WERI-Rb-1 (cell line): ENCODE data around the gene GLB1L3.

Experiments
- DNase-seq: peaks from one replicate; pipeline ENCODE4 v3.0.0-alpha.2; 2020
- H3K27ac ChIP-seq: fragments of 250-450 bp; sonication (Bioruptor Pico); 2 replicates; pipeline ENCODE4 v1.5.1; 2020; ENCODE audit warnings: mild to moderate bottlenecking, moderate library complexity
- H3K27me3 ChIP-seq: fragments of 250-450 bp; sonication (Bioruptor Pico); 2 replicates; pipeline ENCODE4 v1.5.1; 2021; ENCODE audit warnings: mild to moderate bottlenecking, low read depth, moderate library complexity; ENCODE audit not compliant: insufficient read depth, severe bottlenecking
- H3K36me3 ChIP-seq: fragments of 250-450 bp; sonication (Bioruptor Pico); 2 replicates; pipeline ENCODE4 v1.5.1; 2020; ENCODE audit warnings: mild to moderate bottlenecking, moderate library complexity
- H3K4me3 ChIP-seq: 2 replicates; pipeline ENCODE4 v1.5.1; 2011; ENCODE audit warnings: low read depth, mild to moderate bottlenecking, control low read depth, low read length
- H3K9me3 ChIP-seq: fragments of 250-450 bp; sonication (Bioruptor Pico); 2 replicates; pipeline ENCODE4 v1.5.1; 2021; ENCODE audit warnings: mild to moderate bottlenecking, moderate library complexity; ENCODE audit not compliant: severe bottlenecking
- TF ChIP-seq, protein P1 (sequence below): IDR thresholded peaks from 2 replicates; pipeline ENCODE4 v1.5.1; 2011; ENCODE audit warnings: low read depth, mild to moderate bottlenecking, control low read depth, inconsistent platforms, low read length

Gene GLB1L3

DNA sequence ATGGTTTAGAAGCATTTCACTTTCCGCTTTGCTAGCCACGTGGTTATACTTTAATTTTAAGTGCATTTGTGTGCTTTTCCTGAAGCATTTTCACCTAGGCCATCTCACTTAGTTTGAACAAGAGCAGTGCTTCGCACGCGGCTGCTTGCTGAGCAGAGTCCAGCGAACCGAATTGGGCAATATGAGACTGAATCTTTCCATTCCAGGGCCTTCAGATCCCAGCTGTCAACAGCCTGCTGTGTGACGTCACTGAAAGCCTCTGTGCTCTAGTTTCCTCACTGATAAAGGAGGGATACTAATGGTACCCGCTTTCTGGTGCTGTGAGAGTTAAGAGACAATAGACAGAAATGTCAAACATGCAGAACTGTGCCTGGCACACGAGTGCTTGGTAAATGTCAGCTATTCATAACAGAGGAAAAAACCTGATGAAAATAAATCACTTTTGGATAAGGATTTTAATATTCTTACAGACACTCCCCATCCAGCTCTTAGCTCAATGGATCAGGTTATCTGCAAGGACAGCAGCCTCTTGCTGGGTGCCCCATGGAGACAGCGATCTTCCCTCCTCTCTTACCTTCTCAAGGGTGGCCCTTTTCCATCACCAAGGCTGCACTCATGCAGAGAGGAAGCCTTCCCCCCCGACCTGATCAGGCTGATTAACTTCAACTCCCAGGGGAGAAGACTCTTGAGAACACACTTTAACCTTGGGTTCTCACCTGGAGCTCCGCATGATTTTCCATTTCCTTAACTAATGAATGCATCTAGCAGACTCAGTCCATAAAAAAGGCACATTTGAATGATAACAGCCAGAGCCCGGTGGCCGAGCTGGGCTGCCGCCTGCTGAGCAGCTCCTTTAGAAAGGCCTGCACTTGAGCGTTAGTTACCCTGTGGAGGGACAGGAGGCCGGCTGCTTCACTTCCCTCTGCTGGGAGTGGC, 3.5 kb upstream of the GLB1L3 start:
- TF ChIP-seq, protein P1, sequence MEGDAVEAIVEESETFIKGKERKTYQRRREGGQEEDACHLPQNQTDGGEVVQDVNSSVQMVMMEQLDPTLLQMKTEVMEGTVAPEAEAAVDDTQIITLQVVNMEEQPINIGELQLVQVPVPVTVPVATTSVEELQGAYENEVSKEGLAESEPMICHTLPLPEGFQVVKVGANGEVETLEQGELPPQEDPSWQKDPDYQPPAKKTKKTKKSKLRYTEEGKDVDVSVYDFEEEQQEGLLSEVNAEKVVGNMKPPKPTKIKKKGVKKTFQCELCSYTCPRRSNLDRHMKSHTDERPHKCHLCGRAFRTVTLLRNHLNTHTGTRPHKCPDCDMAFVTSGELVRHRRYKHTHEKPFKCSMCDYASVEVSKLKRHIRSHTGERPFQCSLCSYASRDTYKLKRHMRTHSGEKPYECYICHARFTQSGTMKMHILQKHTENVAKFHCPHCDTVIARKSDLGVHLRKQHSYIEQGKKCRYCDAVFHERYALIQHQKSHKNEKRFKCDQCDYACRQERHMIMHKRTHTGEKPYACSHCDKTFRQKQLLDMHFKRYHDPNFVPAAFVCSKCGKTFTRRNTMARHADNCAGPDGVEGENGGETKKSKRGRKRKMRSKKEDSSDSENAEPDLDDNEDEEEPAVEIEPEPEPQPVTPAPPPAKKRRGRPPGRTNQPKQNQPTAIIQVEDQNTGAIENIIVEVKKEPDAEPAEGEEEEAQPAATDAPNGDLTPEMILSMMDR, result no peak
- Histone ChIP-seq H3K27me3 (no peaks in the 10 kb centered on the region), H3K9me3 (no peaks in the 10 kb centered on the region), H3K4me3 (no peak overlapping the region), H3K27ac (no peak overlapping the region), H3K36me3 (no peaks in the 10 kb centered on the region)
- no peak for DNase-seq

DNA sequence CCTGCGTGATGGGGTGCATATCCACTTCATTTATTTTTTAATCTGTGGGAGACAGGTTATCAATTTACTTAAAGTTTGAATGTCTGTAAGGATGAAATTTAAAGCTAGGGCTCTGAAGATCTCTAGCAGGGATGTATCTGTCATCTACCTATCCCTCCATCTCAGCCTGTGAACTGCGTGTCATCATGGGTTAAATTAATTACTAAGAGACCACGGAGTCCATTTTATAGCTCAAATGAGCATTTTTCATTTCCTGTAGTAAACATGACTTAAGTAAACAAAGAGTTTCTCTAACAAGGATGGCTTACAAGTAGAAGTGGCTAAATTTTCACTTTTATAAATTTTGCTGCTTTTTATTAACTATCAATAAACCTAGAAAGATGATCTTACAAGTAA, 2.9 kb upstream of the GLB1L3 start:
- Histone ChIP-seq H3K9me3 (no peaks in the 10 kb centered on the region), H3K4me3 (no peak overlapping the region), H3K27ac (no peak overlapping the region), H3K36me3 (no peaks in the 10 kb centered on the region), H3K27me3 (no peaks in the 10 kb centered on the region)
- TF ChIP-seq, protein P1, result no peak
- DNase-seq, result no peak

DNA sequence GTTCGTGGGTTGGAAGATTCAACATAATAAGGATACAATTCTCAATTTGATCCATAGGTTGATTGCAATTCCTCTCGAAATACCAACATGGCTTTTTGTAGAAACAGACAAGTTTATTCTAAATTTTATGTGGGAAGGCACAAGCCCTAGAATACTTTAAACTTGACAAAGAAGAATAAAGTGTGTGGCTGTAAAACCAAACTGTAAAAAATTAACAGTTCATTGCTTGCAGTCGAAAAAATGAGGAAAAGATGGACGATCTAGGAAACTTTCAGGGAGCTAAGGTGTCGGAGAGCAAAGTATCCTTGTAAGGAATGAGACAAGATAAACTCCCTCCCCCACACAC, 1.0 kb upstream of the GLB1L3 start:
- peaks cover 4% of the 10 kb centered on the region for H3K9me3 ChIP-seq
- H3K4me3 ChIP-seq, result peak overlapping the region; percentile 84
- H3K27me3 ChIP-seq, result no peaks in the 10 kb centered on the region
- DNase-seq, result no peak
- TF ChIP-seq, protein P1, result no peak
- H3K36me3 ChIP-seq, result no peaks in the 10 kb centered on the region
- H3K27ac ChIP-seq, result no peak overlapping the region

GRCh38 chr11:134276396-134277182, 410 bp downstream of the GLB1L3 start:
- Histone ChIP-seq H3K9me3 (peaks cover 4% of the 10 kb centered on the region), H3K36me3 (no peaks in the 10 kb centered on the region), H3K27me3 (no peaks in the 10 kb centered on the region), H3K27ac (peak overlapping the region; percentile 75), H3K4me3 (peak overlapping the region; percentile 84)
- peak; percentile 45 for DNase-seq
- TF ChIP-seq, protein P1, result no peak

DNA sequence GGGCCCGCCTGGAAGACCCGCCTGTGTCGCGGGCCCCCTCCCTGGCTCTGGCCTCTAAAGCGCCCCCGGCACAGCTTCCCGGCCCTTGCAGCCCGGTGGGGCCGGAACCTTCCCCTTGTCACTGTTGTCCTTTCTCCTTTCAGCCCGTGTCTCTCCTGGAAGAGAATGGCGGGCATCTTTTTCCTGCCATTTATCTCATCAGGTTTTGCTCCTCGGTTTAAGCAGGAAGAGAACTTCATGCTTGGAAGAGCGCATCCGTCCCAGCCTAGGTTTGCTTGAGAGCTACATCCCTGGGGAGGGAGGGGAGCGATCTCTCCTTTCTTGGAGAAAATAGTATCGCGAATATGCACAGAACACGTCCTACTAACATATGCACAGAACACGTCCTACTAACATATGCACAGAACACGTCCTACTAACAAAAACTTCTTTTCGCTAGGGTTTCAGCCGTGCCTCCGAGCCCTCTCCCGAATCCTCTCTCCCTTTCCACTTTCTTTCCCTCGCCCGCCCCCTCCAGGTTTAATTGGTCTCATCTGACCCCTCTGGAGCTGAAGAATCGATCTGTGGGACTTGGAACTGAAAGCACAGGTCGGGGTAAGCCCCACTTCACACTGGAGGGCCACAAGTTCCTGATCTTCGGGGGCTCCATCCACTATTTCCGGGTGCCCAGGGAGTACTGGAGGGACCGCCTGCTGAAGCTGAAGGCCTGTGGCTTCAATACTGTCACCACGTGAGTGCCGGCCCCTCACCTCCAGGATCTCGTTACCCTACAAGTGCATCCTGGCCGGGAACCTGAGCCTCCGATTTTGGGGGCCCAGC, 1.2 kb downstream of the GLB1L3 start:
- DNase-seq, result no peak
- H3K27me3 ChIP-seq, result no peaks in the 10 kb centered on the region
- H3K27ac ChIP-seq, result no peak overlapping the region
- no peak overlapping the region for H3K4me3 ChIP-seq
- no peaks in the 10 kb centered on the region for H3K36me3 ChIP-seq
- TF ChIP-seq, protein P1, result no peak
- peaks cover 4% of the 10 kb centered on the region for H3K9me3 ChIP-seq
